Right ventricle myocardium superior (tissue), 1 donor: ENCODE measurements around the gene SMIM8. TPM values are rescaled to one million over a fixed set of nuclear protein-coding genes. Genes with fewer than 3 reads are reported as not detected.
"Not testable (repeated sequence)": the region's sequence is repeated elsewhere in the genome, so short reads cannot be mapped to it uniquely, and the experiment has no call there.

Source experiments
- ATAC-seq: fragments of 200-7000 bp; cut with Tn5 transposase; one replicate; pipeline ENCODE4 v1.9.1; 2020; ENCODE audit warnings: mild to moderate bottlenecking; ENCODE audit not compliant: poor library complexity
- DNase-seq: peaks from one replicate; pipeline ENCODE4 v3.0.0-alpha.2; 2020
- intact Hi-C: fragments of 100-400 bp; cut with DNase I; formaldehyde crosslinking; loops from one replicate; pipeline ENCODE4 v1.11.2; 2022
- long read RNA-seq: library from polyadenylated mRNA; unstranded; transcript quantifications from one replicate; pipeline ENCODE4 v2.0.0, GENCODE V29; 2021
- total RNA-seq: library from RNA; stranded (reverse); fragmentation: NEBNext Ultra II Directional; extraction: Animal tissue kit (Norgen Biotek cat#: 25700); gene quantifications from one replicate; pipeline ENCODE4 v1.2.1, GENCODE V29; 2021
- donor health status: DM: no; HTN: yes; CAD: no; lungs with severe emphysema.

The SMIM8 gene
- total RNA-seq, result 12.9 TPM
- long read RNA-seq, transcript SMIM8-201 (3 exons, 2,405 nt), result major isoform, 17 of 22 reads
- long read RNA-seq, partial matches to known transcripts, result 4 of 22 reads
- long read RNA-seq, other reads (novel, unspliced or antisense), result 1 of 22 reads

- intact Hi-C loops, result no loop called here
- ATAC-seq, result peak; percentile 100
- DNase-seq, result peak; percentile 91
These were observed at the start of gene SMIM8 for GRCh38 chr6:87322304-87323212. TSS of gene SMIM8 (plus strand) at chr6:87322588. CDS start at chr6:87337032, 14,444 bp downstream.

- no peak for DNase-seq
- intact Hi-C loops, result no loop called here
- ATAC-seq, result peak; percentile 69
These were observed 47.6 kb upstream of the SMIM8 start for GRCh38 chr6:87274660-87275274.

- ATAC-seq, result no peak
- intact Hi-C loops, result no loop called here
- no peak for DNase-seq
These were observed 45.8 kb upstream of the SMIM8 start for GRCh38 chr6:87276624-87277023.

GRCh38 chr6:87277123-87277522 is 45.3 kb upstream of the SMIM8 start:
- intact Hi-C loops, result no loop called here
- ATAC-seq (no peak), DNase-seq (no peak)

- DNase-seq (no peak), ATAC-seq (no peak)
- intact Hi-C loops, result no loop called here
These were observed 43.2 kb upstream of the SMIM8 start for GRCh38 chr6:87279196-87279595.

GRCh38 chr6:87281426-87281825 is 41.0 kb upstream of the SMIM8 start:
- intact Hi-C loops, result no loop called here
- DNase-seq (no peak), ATAC-seq (no peak)

GRCh38 chr6:87282743-87283142 is 39.6 kb upstream of the SMIM8 start:
- DNase-seq, result no peak
- intact Hi-C loops, result no loop called here
- ATAC-seq, result no peak

GRCh38 chr6:87283461-87283860 is 38.9 kb upstream of the SMIM8 start:
- DNase-seq (no peak), ATAC-seq (no peak)
- intact Hi-C loops, result no loop called here

GRCh38 chr6:87287251-87287650 is 35.1 kb upstream of the SMIM8 start:
- no peak for ATAC-seq
- DNase-seq, result no peak
- intact Hi-C loops, result no loop called here

- ATAC-seq, result no peak
- intact Hi-C loops, result no loop called here
- no peak for DNase-seq
These were observed 32.8 kb upstream of the SMIM8 start for GRCh38 chr6:87289571-87289970.

- intact Hi-C loops, result no loop called here
- ATAC-seq, result no peak
- no peak for DNase-seq
These were observed 30.5 kb upstream of the SMIM8 start for GRCh38 chr6:87291883-87292282.

- intact Hi-C loops, result no loop called here
- ATAC-seq (no peak), DNase-seq (no peak)
These were observed 28.9 kb upstream of the SMIM8 start for GRCh38 chr6:87293526-87293925.

- no peak for ATAC-seq
- intact Hi-C loops, result no loop called here
These were observed 25.3 kb upstream of the SMIM8 start for GRCh38 chr6:87297119-87297518.

GRCh38 chr6:87301277-87301676 is 21.1 kb upstream of the SMIM8 start:
- intact Hi-C loops, ATAC-seq, DNase-seq: not testable (repeated sequence)

More at GRCh38 chr6:87297119-87297518, 25.3 kb upstream of the SMIM8 start:
- DNase-seq, result no peak

- no peak for DNase-seq
- intact Hi-C loops, result no loop called here
- ATAC-seq, result no peak
These were observed 13.4 kb upstream of the SMIM8 start for GRCh38 chr6:87308970-87309369.

GRCh38 chr6:87312860-87313259 is 9.5 kb upstream of the SMIM8 start:
- intact Hi-C loops, result no loop called here
- DNase-seq, result no peak
- no peak for ATAC-seq

- ATAC-seq, result no peak
- intact Hi-C loops, result no loop called here
These were observed 7.3 kb upstream of the SMIM8 start for GRCh38 chr6:87315071-87315470.

GRCh38 chr6:87319271-87319987 is 3.0 kb upstream of the SMIM8 start:
- DNase-seq (no peak), ATAC-seq (no peak)
- intact Hi-C loops, result no loop called here

More at GRCh38 chr6:87315071-87315470, 7.3 kb upstream of the SMIM8 start:
- no peak for DNase-seq

GRCh38 chr6:87323880-87324279 is 1.5 kb downstream of the SMIM8 start:
- ATAC-seq, DNase-seq, intact Hi-C loops: not testable (repeated sequence)
